AG09319 (cell line): ENCODE data around the gene ANKRD11.

Source experiments
- DNase-seq: peaks from one replicate; pipeline ENCODE4 v3.0.0-alpha.2; 2010; ENCODE audit warnings: low read depth; ENCODE audit errors: extremely low read depth
- CTCF ChIP-seq: IDR thresholded peaks from 2 replicates; pipeline ENCODE4 v1.5.1; 2011; ENCODE audit warnings: low read depth, mild to moderate bottlenecking, inconsistent platforms, low read length, moderate library complexity

ANKRD11 gene

DNA sequence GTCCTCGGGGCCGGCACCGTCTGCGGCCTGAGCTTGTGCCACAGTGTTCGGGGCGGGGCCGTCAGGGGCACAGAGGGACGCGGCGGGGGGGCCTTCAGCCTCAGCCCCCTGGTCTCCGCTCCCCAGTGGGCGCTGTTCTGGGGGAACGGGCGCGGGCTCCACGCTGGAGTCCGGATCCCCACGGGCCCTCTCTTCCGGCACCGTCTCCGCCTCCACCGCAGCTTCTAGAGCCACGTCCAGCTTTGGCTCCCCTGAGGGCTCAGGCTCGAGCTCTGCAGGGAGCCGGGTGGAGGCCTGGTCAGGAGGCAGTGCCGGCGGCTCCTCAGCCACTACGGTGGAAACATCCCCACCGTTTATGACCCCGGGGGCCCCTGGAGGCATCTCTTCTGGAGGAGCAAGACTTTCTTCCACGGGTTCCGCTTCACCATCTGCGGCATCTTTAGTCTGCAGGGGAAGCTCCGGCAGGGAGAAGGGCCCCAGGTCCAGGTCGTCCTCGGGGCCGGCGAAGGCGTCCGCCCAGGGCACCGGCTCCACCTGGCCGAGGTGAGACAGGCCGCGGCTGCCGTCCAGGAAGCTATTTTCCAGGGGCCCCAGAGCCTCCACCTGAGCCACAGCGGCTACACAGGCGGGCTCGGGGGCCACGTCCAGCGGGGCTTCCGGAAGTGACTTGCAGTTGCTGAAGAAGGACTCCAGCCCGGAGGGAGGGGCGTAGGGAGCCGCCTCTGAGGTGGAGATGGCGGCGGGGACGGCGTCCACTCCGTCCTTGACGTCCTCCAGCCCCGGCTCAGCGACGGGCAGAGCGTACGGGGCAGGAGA lies 210.5 kb downstream of the ANKRD11 start:
- no peak for DNase-seq
- no peak for TF ChIP-seq CTCF

DNA sequence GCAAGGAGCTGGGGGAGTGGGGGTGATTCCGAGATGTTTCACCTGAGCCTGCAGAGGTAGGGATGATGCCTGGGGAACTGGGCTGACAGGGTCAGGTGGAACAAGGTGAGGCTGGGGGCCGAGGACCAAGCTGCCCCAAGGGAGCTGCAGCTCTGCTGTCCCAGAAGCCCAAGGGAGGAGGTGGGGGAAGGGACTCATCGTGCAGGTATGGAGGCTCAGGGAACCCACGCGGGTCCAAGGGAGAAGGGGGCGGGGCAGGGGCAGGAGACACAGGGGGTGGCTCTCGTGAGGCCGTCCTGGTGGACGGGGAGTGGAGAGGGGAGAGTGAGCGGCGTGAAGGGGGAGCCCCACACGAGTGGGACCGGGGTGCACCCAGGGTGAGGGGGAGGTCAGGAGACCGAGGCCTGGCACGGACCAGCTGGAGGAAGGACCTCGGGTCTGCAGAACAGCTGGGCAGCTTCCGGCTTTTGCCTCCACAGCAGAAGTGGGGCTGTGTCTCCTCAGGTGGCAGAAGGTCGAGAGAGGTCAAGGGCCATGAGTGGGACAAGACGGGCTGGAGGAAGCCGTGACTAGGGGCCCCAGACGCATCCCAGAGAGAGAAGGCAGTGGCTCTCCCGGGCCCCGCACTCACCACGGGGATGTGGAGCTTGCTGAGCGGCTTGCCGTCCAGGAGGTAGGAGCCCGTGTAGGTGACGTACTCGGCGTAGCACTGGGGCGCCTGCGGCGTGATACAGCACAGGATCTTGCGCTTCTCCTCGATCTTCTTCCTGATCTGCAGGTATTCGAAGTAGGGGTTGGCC lies 211.7 kb downstream of the ANKRD11 start:
- no peak for DNase-seq
- no peak for TF ChIP-seq CTCF

DNA sequence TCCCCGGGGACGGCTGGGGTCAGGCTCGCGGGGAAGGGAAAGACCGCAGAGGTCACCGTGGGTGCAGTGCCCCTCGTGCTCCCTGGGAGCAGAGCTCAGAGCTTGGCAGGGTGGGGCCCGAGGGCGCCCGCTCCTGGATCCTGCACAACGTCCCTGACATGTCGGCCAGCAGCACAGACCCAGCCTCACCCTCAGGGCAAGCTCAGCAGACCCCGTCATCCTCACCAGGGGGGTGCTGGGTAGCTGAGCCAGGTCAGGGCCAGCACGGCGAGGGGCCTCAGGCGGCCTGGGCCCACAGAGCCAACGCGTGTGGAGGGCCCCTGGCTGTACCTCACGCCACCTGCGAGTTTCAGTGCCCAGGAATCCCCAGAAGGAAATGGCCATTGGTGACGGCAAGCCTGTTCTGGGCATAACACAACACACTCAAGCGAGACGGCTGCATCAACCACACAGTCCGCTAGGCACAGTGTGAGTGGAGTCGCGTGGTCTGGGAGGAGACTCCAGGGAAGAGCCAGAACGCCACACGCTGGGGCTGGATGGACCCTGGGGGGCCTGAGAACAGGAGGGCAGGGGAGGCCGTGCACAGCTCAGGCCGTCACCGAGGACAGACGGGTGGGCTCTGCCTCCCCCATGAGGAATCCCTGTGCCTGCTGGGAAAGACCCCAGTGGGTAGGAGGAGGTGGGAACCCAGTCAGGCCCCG lies 212.6 kb downstream of the ANKRD11 start:
- no peak for TF ChIP-seq CTCF
- DNase-seq = no peak

DNA sequence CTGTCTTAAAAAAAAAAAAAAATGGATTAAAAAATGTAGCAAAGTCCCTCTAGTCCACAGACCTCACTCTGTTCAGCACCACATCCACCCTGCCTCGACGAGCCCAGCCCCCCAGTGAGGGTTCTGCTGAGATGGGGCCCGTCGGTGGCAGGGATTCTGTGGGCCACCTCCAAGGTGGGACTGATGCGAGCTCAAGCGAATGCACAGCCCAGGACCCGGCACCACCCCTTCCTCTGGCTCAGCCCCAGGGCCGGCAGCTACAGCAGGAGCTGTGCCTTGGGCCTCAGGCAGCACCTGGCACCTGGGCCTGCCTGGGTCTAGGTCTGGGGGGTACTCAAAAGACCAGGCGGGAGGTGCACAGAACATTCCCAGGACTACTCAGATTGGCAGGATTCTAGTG lies 213.3 kb downstream of the ANKRD11 start:
- no peak for TF ChIP-seq CTCF

GRCh38 chr16:89275837-89276720 lies 214.3 kb downstream of the ANKRD11 start:
- no peak for DNase-seq
- TF ChIP-seq CTCF = no peak

More for the DNA sequence above, 213.3 kb downstream of the ANKRD11 start:
- no peak for DNase-seq

DNA sequence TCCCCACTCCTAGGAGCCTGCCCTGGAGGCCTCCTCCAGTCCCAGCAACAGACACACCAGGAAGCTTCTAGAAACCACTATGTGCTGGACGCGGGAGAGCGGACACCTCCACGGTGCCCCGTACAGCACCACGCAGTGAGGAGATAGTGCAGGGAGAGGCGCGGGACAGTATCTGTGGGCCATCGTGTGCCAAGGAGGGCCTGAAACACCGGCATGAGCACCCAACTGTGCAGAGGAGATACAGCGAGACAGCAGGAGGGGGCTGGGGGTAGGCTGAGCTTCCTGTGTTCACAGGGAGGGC lies 215.1 kb downstream of the ANKRD11 start:
- DNase-seq = no peak
- TF ChIP-seq CTCF = no peak
